HepG2 (cell line): Measurements from ENCODE around the gene TNNT1. TPM values are rescaled to one million over a fixed set of nuclear protein-coding genes. Genes with fewer than 3 reads are reported as not detected.

Source experiments
- ISL2 ChIP-seq: sonication (generic); formaldehyde crosslinking; IDR thresholded peaks from 2 replicates; pipeline ENCODE4 v1.5.0; 2020; ENCODE audit warnings: missing genetic modification reagents
- JUN ChIP-seq: sonication (generic); formaldehyde crosslinking; IDR thresholded peaks from 2 replicates; pipeline ENCODE4 v1.4.0; 2020; ENCODE audit warnings: mild to moderate bottlenecking, missing genetic modification reagents
- MAFF ChIP-seq: IDR thresholded peaks from 2 replicates; pipeline ENCODE4 v1.6.1; 2011; ENCODE audit warnings: low read depth, low read length, improper control_type of control experiment
- PBX3 ChIP-seq: sonication (generic); formaldehyde crosslinking; IDR thresholded peaks from 2 replicates; pipeline ENCODE4 v1.8.1; 2023; ENCODE audit warnings: missing genetic modification reagents, inconsistent platforms, borderline replicate concordance
- RBFOX2 ChIP-seq: fragments of 200-400 bp; formaldehyde crosslinking; IDR thresholded peaks from 2 replicates; pipeline ENCODE4 v1.6.1; 2017; ENCODE audit warnings: low read depth, mild to moderate bottlenecking, low read length
- SATB2 ChIP-seq: sonication (generic); formaldehyde crosslinking; IDR thresholded peaks from 2 replicates; pipeline ENCODE4 v1.5.0; 2020; ENCODE audit warnings: missing genetic modification reagents
- STAG1 ChIP-seq: sonication (generic); formaldehyde crosslinking; IDR thresholded peaks from 2 replicates; pipeline ENCODE4 v1.4.0; 2020; ENCODE audit warnings: missing genetic modification reagents
- ZNF329 ChIP-seq: sonication (generic); formaldehyde crosslinking; IDR thresholded peaks from 2 replicates; pipeline ENCODE4 v1.9.0; 2021; ENCODE audit warnings: low read depth, mild to moderate bottlenecking, missing genetic modification reagents
- ZNF564 ChIP-seq: sonication (generic); formaldehyde crosslinking; IDR thresholded peaks from 2 replicates; pipeline ENCODE4 v1.8.1; 2023; ENCODE audit warnings: mild to moderate bottlenecking, missing genetic modification reagents
- ZNF720 ChIP-seq: sonication (generic); formaldehyde crosslinking; IDR thresholded peaks from 2 replicates; pipeline ENCODE4 v1.4.0; 2020; ENCODE audit warnings: missing genetic modification reagents
- ZNF761 ChIP-seq: sonication (generic); formaldehyde crosslinking; conservative IDR thresholded peaks from 2 replicates; pipeline ENCODE4 v1.4.0; 2020; ENCODE audit warnings: mild to moderate bottlenecking, missing genetic modification reagents
- ZNF883 ChIP-seq: sonication (generic); formaldehyde crosslinking; IDR thresholded peaks from 2 replicates; pipeline ENCODE4 v1.5.1; 2020; ENCODE audit warnings: mild to moderate bottlenecking, missing genetic modification reagents; ENCODE audit errors: not compliant biosample characterization
- polyA plus RNA-seq, 8 experiments: library from polyadenylated mRNA; depleted of rRNA in 3 of 8; stranded (reverse) in 7 of 8; unstranded in 1 of 8; fragments of >200 nt; fragmentation: Illumina TruSeq in 4 of 8; extraction: Trizol in 4 of 8; gene quantifications; 2 replicates each; pipeline versions ENCODE4 v1.2.1 to v1.2.3, GENCODE V29; 2011 to 2016; ENCODE audit warnings: low read depth in 4 of 8, missing spikeins in 1 of 8, mixed read lengths in 1 of 8; ENCODE audit not compliant: insufficient read depth in 1 of 8
- total RNA-seq, 5 experiments: library from RNA; depleted of rRNA; stranded (reverse); fragments of >200 nt; fragmentation: Illumina TruSeq; extraction: Trizol; gene quantifications; 2 replicates each; pipeline ENCODE4 v1.2.3, GENCODE V29; 2016; ENCODE audit warnings: low read depth in 1 of 5
- TF ChIP-seq, protein P1 (sequence below): sonication (generic); formaldehyde crosslinking; IDR thresholded peaks from 2 replicates; pipeline ENCODE4 v1.4.0; 2020; ENCODE audit warnings: missing genetic modification reagents, borderline replicate concordance
- TF ChIP-seq, protein P2 (sequence below), 2 experiments: fragments of 450-650 bp in 1 of 2; sonication (generic) in 1 of 2; formaldehyde crosslinking; IDR thresholded peaks; 2 replicates each; pipeline versions ENCODE4 v1.5.0 to v1.8.0; 2020 to 2022; ENCODE audit warnings: mild to moderate bottlenecking in 1 of 2, missing genetic modification reagents in 1 of 2
- TF ChIP-seq, protein P3 (sequence below): sonication (generic); formaldehyde crosslinking; IDR thresholded peaks from 2 replicates; pipeline ENCODE4 v1.5.0; 2020; ENCODE audit warnings: mild to moderate bottlenecking, missing genetic modification reagents
- TF ChIP-seq, protein P4 (sequence below): sonication (generic); formaldehyde crosslinking; IDR thresholded peaks from 2 replicates; pipeline ENCODE4 v1.9.0; 2021; ENCODE audit warnings: missing genetic modification reagents, borderline replicate concordance

Gene TNNT1
- total and polyA plus RNA-seq, 2 of the 13 experiments (the other 11 are each of a cell fraction or from before 2014, with no cell fraction given), result 1.3 to 2.4 TPM

- TF ChIP-seq, protein P1, sequence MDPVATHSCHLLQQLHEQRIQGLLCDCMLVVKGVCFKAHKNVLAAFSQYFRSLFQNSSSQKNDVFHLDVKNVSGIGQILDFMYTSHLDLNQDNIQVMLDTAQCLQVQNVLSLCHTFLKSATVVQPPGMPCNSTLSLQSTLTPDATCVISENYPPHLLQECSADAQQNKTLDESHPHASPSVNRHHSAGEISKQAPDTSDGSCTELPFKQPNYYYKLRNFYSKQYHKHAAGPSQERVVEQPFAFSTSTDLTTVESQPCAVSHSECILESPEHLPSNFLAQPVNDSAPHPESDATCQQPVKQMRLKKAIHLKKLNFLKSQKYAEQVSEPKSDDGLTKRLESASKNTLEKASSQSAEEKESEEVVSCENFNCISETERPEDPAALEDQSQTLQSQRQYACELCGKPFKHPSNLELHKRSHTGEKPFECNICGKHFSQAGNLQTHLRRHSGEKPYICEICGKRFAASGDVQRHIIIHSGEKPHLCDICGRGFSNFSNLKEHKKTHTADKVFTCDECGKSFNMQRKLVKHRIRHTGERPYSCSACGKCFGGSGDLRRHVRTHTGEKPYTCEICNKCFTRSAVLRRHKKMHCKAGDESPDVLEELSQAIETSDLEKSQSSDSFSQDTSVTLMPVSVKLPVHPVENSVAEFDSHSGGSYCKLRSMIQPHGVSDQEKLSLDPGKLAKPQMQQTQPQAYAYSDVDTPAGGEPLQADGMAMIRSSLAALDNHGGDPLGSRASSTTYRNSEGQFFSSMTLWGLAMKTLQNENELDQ (CRISPR knock-in tag), result no peak
- TF ChIP-seq, protein P2, sequence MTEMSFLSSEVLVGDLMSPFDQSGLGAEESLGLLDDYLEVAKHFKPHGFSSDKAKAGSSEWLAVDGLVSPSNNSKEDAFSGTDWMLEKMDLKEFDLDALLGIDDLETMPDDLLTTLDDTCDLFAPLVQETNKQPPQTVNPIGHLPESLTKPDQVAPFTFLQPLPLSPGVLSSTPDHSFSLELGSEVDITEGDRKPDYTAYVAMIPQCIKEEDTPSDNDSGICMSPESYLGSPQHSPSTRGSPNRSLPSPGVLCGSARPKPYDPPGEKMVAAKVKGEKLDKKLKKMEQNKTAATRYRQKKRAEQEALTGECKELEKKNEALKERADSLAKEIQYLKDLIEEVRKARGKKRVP (CRISPR knock-in tag; IDR thresholded peaks at IDR 0.05), result no peak
- TF ChIP-seq MAFF (no peak), ZNF564 (CRISPR knock-in tag) (no peak), ZNF761 (no peak), ISL2 (CRISPR knock-in tag) (no peak), RBFOX2 (no peak), PBX3 (no peak), ZNF329 (no peak), ZNF883 (no peak), ZNF720 (no peak), SATB2 (no peak), JUN (CRISPR knock-in tag) (no peak), STAG1 (CRISPR knock-in tag) (peak; percentile 82)
- TF ChIP-seq, protein P3, sequence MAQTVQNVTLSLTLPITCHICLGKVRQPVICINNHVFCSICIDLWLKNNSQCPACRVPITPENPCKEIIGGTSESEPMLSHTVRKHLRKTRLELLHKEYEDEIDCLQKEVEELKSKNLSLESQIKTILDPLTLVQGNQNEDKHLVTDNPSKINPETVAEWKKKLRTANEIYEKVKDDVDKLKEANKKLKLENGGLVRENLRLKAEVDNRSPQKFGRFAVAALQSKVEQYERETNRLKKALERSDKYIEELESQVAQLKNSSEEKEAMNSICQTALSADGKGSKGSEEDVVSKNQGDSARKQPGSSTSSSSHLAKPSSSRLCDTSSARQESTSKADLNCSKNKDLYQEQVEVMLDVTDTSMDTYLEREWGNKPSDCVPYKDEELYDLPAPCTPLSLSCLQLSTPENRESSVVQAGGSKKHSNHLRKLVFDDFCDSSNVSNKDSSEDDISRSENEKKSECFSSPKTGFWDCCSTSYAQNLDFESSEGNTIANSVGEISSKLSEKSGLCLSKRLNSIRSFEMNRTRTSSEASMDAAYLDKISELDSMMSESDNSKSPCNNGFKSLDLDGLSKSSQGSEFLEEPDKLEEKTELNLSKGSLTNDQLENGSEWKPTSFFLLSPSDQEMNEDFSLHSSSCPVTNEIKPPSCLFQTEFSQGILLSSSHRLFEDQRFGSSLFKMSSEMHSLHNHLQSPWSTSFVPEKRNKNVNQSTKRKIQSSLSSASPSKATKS, result no peak
- TF ChIP-seq, protein P4, sequence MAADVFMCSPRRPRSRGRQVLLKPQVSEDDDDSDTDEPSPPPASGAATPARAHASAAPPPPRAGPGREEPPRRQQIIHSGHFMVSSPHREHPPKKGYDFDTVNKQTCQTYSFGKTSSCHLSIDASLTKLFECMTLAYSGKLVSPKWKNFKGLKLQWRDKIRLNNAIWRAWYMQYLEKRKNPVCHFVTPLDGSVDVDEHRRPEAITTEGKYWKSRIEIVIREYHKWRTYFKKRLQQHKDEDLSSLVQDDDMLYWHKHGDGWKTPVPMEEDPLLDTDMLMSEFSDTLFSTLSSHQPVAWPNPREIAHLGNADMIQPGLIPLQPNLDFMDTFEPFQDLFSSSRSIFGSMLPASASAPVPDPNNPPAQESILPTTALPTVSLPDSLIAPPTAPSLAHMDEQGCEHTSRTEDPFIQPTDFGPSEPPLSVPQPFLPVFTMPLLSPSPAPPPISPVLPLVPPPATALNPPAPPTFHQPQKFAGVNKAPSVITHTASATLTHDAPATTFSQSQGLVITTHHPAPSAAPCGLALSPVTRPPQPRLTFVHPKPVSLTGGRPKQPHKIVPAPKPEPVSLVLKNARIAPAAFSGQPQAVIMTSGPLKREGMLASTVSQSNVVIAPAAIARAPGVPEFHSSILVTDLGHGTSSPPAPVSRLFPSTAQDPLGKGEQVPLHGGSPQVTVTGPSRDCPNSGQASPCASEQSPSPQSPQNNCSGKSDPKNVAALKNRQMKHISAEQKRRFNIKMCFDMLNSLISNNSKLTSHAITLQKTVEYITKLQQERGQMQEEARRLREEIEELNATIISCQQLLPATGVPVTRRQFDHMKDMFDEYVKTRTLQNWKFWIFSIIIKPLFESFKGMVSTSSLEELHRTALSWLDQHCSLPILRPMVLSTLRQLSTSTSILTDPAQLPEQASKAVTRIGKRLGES (CRISPR knock-in tag), result no peak
Measured at GRCh38 chr19:55160128-55160985, 11.4 kb upstream of the TNNT1 start (continued).
